ENCODE measurements around the gene ACP3.

The ACP3 gene

DNA sequence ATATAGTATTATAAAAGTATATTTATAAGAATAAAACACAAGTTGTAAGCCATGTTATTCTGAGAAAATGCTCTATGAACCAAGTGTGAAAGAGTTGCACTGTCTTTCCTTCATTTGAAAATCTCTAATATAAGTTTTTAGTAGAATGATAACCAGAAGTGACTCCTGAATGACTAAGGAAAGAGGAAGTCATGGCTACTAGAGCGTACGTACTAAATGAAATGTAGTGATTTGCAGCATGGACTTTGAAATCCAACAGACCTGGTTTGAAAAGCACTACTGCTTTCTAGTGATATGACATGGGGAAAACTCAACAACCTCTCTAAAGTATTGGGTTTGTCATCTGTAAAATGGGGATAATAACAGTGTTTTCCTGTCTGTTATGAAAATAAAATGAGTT lies 89.8 kb downstream of the ACP3 start:
- no peak for DNase-seq (ENCODE audit: low read depth)
